Keratinocyte (primary cell): ENCODE measurements around the gene AAR2.

Experiments used
- EZH2 ChIP-seq: IDR thresholded peaks from one replicate; pipeline ENCODE4 v1.6.1; 2012; ENCODE audit warnings: inconsistent platforms, mild to moderate bottlenecking, low read length, moderate library complexity
- TF ChIP-seq, protein P1 (sequence below), 3 experiments: IDR thresholded peaks in 1 of 3; conservative IDR thresholded peaks in 1 of 3; optimal IDR thresholded peaks in 1 of 3; 2 replicates in 2 of 3; 3 replicates in 1 of 3; pipeline versions ENCODE3 to v1.5.1; 2011; ENCODE audit warnings: low read length in 3 of 3, mild to moderate bottlenecking in 3 of 3, moderate library complexity in 2 of 3, control low read depth in 1 of 3, inconsistent platforms in 1 of 3; ENCODE audit not compliant: insufficient read depth in 2 of 3; ENCODE audit errors: extremely low read depth in 1 of 3

GRCh38 chr20:36236786-36237121 is 476 bp downstream of the AAR2 start:
- TF ChIP-seq, protein P1, sequence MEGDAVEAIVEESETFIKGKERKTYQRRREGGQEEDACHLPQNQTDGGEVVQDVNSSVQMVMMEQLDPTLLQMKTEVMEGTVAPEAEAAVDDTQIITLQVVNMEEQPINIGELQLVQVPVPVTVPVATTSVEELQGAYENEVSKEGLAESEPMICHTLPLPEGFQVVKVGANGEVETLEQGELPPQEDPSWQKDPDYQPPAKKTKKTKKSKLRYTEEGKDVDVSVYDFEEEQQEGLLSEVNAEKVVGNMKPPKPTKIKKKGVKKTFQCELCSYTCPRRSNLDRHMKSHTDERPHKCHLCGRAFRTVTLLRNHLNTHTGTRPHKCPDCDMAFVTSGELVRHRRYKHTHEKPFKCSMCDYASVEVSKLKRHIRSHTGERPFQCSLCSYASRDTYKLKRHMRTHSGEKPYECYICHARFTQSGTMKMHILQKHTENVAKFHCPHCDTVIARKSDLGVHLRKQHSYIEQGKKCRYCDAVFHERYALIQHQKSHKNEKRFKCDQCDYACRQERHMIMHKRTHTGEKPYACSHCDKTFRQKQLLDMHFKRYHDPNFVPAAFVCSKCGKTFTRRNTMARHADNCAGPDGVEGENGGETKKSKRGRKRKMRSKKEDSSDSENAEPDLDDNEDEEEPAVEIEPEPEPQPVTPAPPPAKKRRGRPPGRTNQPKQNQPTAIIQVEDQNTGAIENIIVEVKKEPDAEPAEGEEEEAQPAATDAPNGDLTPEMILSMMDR (optimal IDR thresholded peaks at IDR 0.05 in 1 of 3, IDR thresholded peaks at IDR 0.05 in 1 of 3, conservative IDR thresholded peaks at IDR 0.05 in 1 of 3; ENCODE audit: extremely low read depth in 1 of 3, insufficient read depth in 2 of 3, low read length in 3 of 3), result no peak
- no peak for TF ChIP-seq EZH2
